ENCODE measurements around the gene TCTN3. TPM values are rescaled to one million over a fixed set of nuclear protein-coding genes. Genes with fewer than 3 reads are reported as not detected.
"Not testable (repeated sequence)": the region's sequence is repeated elsewhere in the genome, so short reads cannot be mapped to it uniquely, and the experiment has no call there.

The TCTN3 gene
- total RNA-seq, 1 experiment from 2014 or later: 31.5 TPM

DNA sequence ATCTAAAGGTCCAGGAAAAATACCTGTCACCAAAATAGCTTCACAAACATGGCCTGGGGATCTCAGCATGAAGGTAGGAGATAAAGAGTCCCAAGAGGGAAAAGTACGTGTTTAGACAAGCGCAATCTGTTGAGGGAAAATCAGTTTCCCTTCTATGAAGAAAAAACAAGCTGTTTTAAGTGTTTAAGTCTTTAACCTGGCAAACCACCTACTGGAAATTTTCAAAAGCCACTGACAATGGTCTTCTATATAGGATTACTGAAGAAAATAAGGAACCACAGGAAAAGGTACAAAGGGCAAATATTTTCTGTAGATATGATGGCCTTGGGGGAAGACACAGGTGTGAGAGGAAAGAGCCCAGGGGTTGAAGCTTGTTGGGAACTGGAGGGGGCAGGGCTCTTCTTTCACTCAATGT, 58.4 kb downstream of the TCTN3 start:
- DNase-seq: no peak
- no peak overlapping the region for H3K4me3 ChIP-seq (ENCODE audit: insufficient read depth, low read depth, low read length)
- H3K36me3 ChIP-seq (replicated peaks; ENCODE audit: control insufficient read depth, insufficient read depth, low read length): peaks cover 28% of the 10 kb centered on the region
- H3K27me3 ChIP-seq (ENCODE audit: control insufficient read depth, insufficient read depth, low read length): no peaks in the 10 kb centered on the region

GRCh38 chr10:95628786-95629185, 64.9 kb downstream of the TCTN3 start:
- Histone ChIP-seq H3K4me3 (ENCODE audit: insufficient read depth, low read depth, low read length) (no peak overlapping the region), H3K27me3 (ENCODE audit: control insufficient read depth, insufficient read depth, low read length) (no peaks in the 10 kb centered on the region), H3K36me3 (replicated peaks; ENCODE audit: control insufficient read depth, insufficient read depth, low read length) (peaks cover 32% of the 10 kb centered on the region)
- no peak for DNase-seq

- peaks cover 25% of the 10 kb centered on the region for H3K36me3 ChIP-seq (replicated peaks; ENCODE audit: control insufficient read depth, insufficient read depth, low read length)
- H3K4me3 ChIP-seq (ENCODE audit: insufficient read depth, low read depth, low read length): no peak overlapping the region
- no peaks in the 10 kb centered on the region for H3K27me3 ChIP-seq (ENCODE audit: control insufficient read depth, insufficient read depth, low read length)
- no peak for DNase-seq
Observed at GRCh38 chr10:95626500-95626899, 67.2 kb downstream of the TCTN3 start.

DNA sequence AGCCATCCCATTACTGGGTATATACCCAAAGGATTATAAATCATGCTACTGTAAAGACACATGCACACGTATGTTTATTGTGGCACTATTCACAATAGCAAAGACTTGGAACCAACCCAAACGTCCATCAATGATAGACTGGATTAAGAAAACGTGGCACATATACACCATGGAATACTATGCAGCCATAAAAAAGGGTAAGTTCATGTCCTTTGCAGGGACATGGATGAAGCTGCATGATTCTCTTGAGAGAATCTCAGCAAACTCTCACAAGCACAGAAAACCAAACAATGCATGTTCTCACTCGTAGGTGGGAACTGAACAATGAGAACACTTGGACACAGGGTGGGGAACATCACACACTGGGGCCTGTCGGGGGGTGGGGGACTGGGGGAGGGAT, 73.3 kb downstream of the TCTN3 start:
- not testable (repeated sequence) for DNase-seq; H3K27me3 ChIP-seq (ENCODE audit: control insufficient read depth, insufficient read depth, low read length); H3K4me3 ChIP-seq (ENCODE audit: insufficient read depth, low read depth, low read length)
- H3K36me3 ChIP-seq (replicated peaks; ENCODE audit: control insufficient read depth, insufficient read depth, low read length): peaks cover 30% of the 10 kb centered on the region

- Histone ChIP-seq H3K4me3 (ENCODE audit: insufficient read depth, low read depth, low read length) (no peak overlapping the region), H3K36me3 (replicated peaks; ENCODE audit: control insufficient read depth, insufficient read depth, low read length) (peaks cover 32% of the 10 kb centered on the region), H3K27me3 (ENCODE audit: control insufficient read depth, insufficient read depth, low read length) (no peaks in the 10 kb centered on the region)
- no peak for DNase-seq
Observed at GRCh38 chr10:95618101-95618500, 75.6 kb downstream of the TCTN3 start.

DNA sequence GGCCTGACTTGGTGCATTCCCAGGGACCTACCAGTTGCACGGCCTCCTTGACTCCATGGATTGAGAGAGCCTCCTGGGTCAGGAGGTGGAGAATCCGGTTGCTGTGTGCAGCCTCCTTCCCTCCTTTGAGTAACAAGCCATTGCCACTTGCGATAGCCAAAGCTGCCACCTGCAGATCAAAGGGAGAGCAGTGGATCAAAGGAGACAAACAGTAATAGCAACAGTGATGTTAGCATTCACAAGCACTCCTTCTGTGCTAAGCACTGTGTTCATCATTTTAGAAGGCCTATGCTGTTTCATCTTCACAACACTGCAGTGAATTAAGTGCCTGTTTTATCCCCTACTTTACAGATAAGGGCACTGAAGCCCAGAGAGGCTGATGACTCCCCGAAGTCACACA, 77.3 kb downstream of the TCTN3 start:
- H3K36me3 ChIP-seq (replicated peaks; ENCODE audit: control insufficient read depth, insufficient read depth, low read length): peaks cover 44% of the 10 kb centered on the region
- H3K27me3 ChIP-seq (ENCODE audit: control insufficient read depth, insufficient read depth, low read length): no peaks in the 10 kb centered on the region
- H3K4me3 ChIP-seq (ENCODE audit: insufficient read depth, low read depth, low read length): no peak overlapping the region
- no peak for DNase-seq

Other genes with a start within 250 kb of the TCTN3 start
- 10.2 and 12.7 TPM in 2 replicates for gene SORBS1, start 132.6 kb downstream of the TCTN3 start, total RNA-seq (2014; rRNA removed; shearing (Covaris generic))
- 101 and 104 TPM in 2 replicates for gene ALDH18A1, start 37.2 kb downstream of the TCTN3 start, total RNA-seq (2014; rRNA removed; shearing (Covaris generic))
- gene ENTPD1, start 62.2 kb upstream of the TCTN3 start, total RNA-seq (2014; rRNA removed; shearing (Covaris generic)): 0.42 and 0.92 TPM in 2 replicates
- 0.07 and 0.35 TPM in 2 replicates for gene CC2D2B, start 214.0 kb upstream of the TCTN3 start, total RNA-seq (2014; rRNA removed; shearing (Covaris generic))